A549 (cell line): Measurements from ENCODE around the gene REX1BD. TPM values are rescaled to one million over a fixed set of nuclear protein-coding genes. Genes with fewer than 3 reads are reported as not detected.

Experiments used
- ATAC-seq, 2 experiments: fragments of 200-7000 bp in 1 of 2; fragments of >200 bp in 1 of 2; cut with Nextera tagmentation in 1 of 2; cut with Tn5 transposase in 1 of 2; 3 replicates each; pipeline versions ENCODE4 v1.8.0 to v1.9.1; 2018 to 2020; ENCODE audit warnings: mild to moderate bottlenecking in 1 of 2, moderate library complexity in 1 of 2
- CTCF ChIA-PET: fragments of 300-600 bp; sonication (Branson Sonifier 250); formaldehyde crosslinking; extraction: SDS; loops from one replicate; lab custom pipeline; 2021; ENCODE audit warnings: antibody characterized with exemption, inconsistent platforms; lab: Yijun Ruan, JAX
- POLR2A ChIA-PET: fragments of 350-600 bp; formaldehyde crosslinking; extraction: SDS; loops from one replicate; lab custom pipeline; 2021; ENCODE audit warnings: antibody characterized with exemption, inconsistent platforms; lab: Yijun Ruan, JAX
- DNase-seq, 2 experiments: peaks; one replicate each; pipeline versions ENCODE4 v3.0.0 to v3.0.0-alpha.2; 2011 to 2016; ENCODE audit warnings: low read depth in 1 of 2, low spot score in 1 of 2
- FAIRE-seq: peaks from 2 replicates; lab custom pipeline; 2011; peaks lifted over from hg19 to GRCh38; lab: Jason Lieb, UNC
- H3K27ac ChIP-seq, 2 experiments: fragments of >200 bp; sonication (Bioruptor Twin); formaldehyde crosslinking; 3 replicates each; pipeline ENCODE4 v1.5.1; 2016 to 2017
- H3K4me1 ChIP-seq: fragments of >200 bp; sonication (Bioruptor Twin); formaldehyde crosslinking; 3 replicates; pipeline ENCODE4 v1.6.1; 2016
- H3K4me2 ChIP-seq: fragments of >200 bp; sonication (Bioruptor Twin); formaldehyde crosslinking; 3 replicates; pipeline ENCODE4 v1.6.1; 2016
- H3K4me3 ChIP-seq: fragments of >200 bp; sonication (Bioruptor Twin); formaldehyde crosslinking; 3 replicates; pipeline ENCODE4 v1.5.1; 2016
- H3K9me3 ChIP-seq: fragments of >200 bp; sonication (Bioruptor Twin); formaldehyde crosslinking; 3 replicates; pipeline ENCODE4 v1.6.1; 2016
- CBX8 ChIP-seq: fragments of 200-600 bp; sonication (generic); IDR thresholded peaks from 2 replicates; pipeline ENCODE4 v1.6.1; 2016
- CHD4 ChIP-seq: fragments of 200-600 bp; sonication (generic); IDR thresholded peaks from 2 replicates; pipeline ENCODE4 v1.6.1; 2016; ENCODE audit warnings: antibody characterized with exemption, mild to moderate bottlenecking, borderline replicate concordance
- CTCF ChIP-seq: fragments of >200 bp; sonication (Bioruptor Twin); formaldehyde crosslinking; IDR thresholded peaks from 3 replicates; pipeline ENCODE4 v1.5.1; 2016
- EHF ChIP-seq: fragments of 250-450 bp; sonication (Bioruptor Pico); IDR thresholded peaks from 2 replicates; pipeline ENCODE4 v1.5.0; 2020; ENCODE audit warnings: mild to moderate bottlenecking
- EP300 ChIP-seq, 2 experiments: fragments of >200 bp; sonication (Bioruptor Twin); formaldehyde crosslinking; IDR thresholded peaks; 2 replicates in 1 of 2; 3 replicates in 1 of 2; pipeline ENCODE4 v1.6.1; 2016 to 2017
- JUN ChIP-seq, 2 experiments: fragments of >200 bp; sonication (Bioruptor Twin); formaldehyde crosslinking; IDR thresholded peaks; 2 replicates in 1 of 2; 3 replicates in 1 of 2; pipeline ENCODE4 v1.6.1; 2016 to 2017
- JUNB ChIP-seq: fragments of >200 bp; sonication (Bioruptor Twin); formaldehyde crosslinking; IDR thresholded peaks from 2 replicates; pipeline ENCODE4 v1.6.1; 2016
- KDM5A ChIP-seq: fragments of 200-600 bp; sonication (generic); IDR thresholded peaks from 2 replicates; pipeline ENCODE4 v1.6.1; 2016; ENCODE audit warnings: antibody characterized with exemption, mild to moderate bottlenecking
- MAFK ChIP-seq: fragments of 450-650 bp; IDR thresholded peaks from 2 replicates; pipeline ENCODE4 v1.6.1; 2014; ENCODE audit not compliant: partially characterized antibody
- MAX ChIP-seq: IDR thresholded peaks from 2 replicates; pipeline ENCODE4 v1.6.1; 2012
- POLR2A ChIP-seq: IDR thresholded peaks from 2 replicates; pipeline ENCODE4 v1.6.1; 2012; ENCODE audit warnings: mild to moderate bottlenecking, low read length
- POLR2AphosphoS2 ChIP-seq: conservative IDR thresholded peaks from 2 replicates; pipeline ENCODE4 v1.6.1; 2012; ENCODE audit warnings: low read length, improper control_type of control experiment, inconsistent platforms
- RAD21 ChIP-seq, 2 experiments: fragments of >200 bp in 1 of 2; sonication (Bioruptor Twin) in 1 of 2; formaldehyde crosslinking in 1 of 2; IDR thresholded peaks in 1 of 2; conservative IDR thresholded peaks in 1 of 2; 2 replicates in 1 of 2; 3 replicates in 1 of 2; pipeline ENCODE4 v1.6.1; 2012 to 2018; ENCODE audit warnings: inconsistent platforms in 1 of 2
- SMC3 ChIP-seq: fragments of >200 bp; sonication (Bioruptor Twin); formaldehyde crosslinking; IDR thresholded peaks from 3 replicates; pipeline ENCODE4 v1.6.1; 2018; ENCODE audit warnings: inconsistent platforms
- ZSCAN20 ChIP-seq: fragments of 250-450 bp; sonication (Bioruptor Pico); IDR thresholded peaks from 2 replicates; pipeline ENCODE4 v1.8.0; 2022; ENCODE audit warnings: mild to moderate bottlenecking, moderate library complexity
- WGBS: methylation state at CpG from one replicate; pipeline ENCODE4 v1.1.6; 2017; ENCODE audit errors: missing lambda C conversion rate; 5-methylcytosine and 5-hydroxymethylcytosine counted together
- polyA plus RNA-seq, 4 experiments: library from polyadenylated mRNA; depleted of rRNA in 3 of 4; stranded (reverse); fragments of >200 nt; fragmentation: RNase III in 1 of 4; extraction: RNeasy Plus Mini Kit Qiagen cat#74134 plus additional on column Dnase treatment in 1 of 4; gene quantifications; 2 replicates in 3 of 4; 3 replicates in 1 of 4; pipeline ENCODE4 v1.2.3, GENCODE V29; 2011 to 2017
- TF ChIP-seq, protein P1 (sequence below): IDR thresholded peaks from 2 replicates; pipeline ENCODE4 v1.6.1; 2012
- TF ChIP-seq, protein P2 (sequence below): fragments of 200-600 bp; sonication (generic); IDR thresholded peaks from 2 replicates; pipeline ENCODE4 v1.6.1; 2016; ENCODE audit warnings: antibody characterized with exemption, mild to moderate bottlenecking, moderate library complexity
- TF ChIP-seq, protein P3 (sequence below): fragments of >200 bp; sonication (Bioruptor Twin); formaldehyde crosslinking; IDR thresholded peaks from 2 replicates; pipeline ENCODE4 v1.6.1; 2016
- TF ChIP-seq, protein P4 (sequence below): fragments of 150-350 bp; IDR thresholded peaks from 2 replicates; pipeline ENCODE4 v1.6.1; 2014; ENCODE audit warnings: low read depth, mild to moderate bottlenecking, low read length
- TF ChIP-seq, protein P5 (sequence below): fragments of 250-450 bp; sonication (Bioruptor Pico); IDR thresholded peaks from 2 replicates; pipeline ENCODE4 v1.5.0; 2021; ENCODE audit warnings: mild to moderate bottlenecking, moderate library complexity, borderline replicate concordance

Gene REX1BD
- polyA plus RNA-seq, 2 of the 4 experiments (the other 2 are of a cell fraction) = 23.1 to 47.3 TPM

- POLR2A ChIA-PET = no interaction called here
- TF ChIP-seq POLR2AphosphoS2 (no peak), RAD21 (conservative IDR thresholded peaks at IDR 0.05 in 1 of 2, IDR thresholded peaks at IDR 0.05 in 1 of 2) (peak; percentile 56 to 67), CBX8 (no peak), SMC3 (peak; percentile 75), ZSCAN20 (CRISPR knock-in tag) (no peak), MAX (no peak), JUNB (no peak), JUN (IDR thresholded peaks at IDR 0.05) (0 out of 5 replicates have a peak, but pooled peaks of 1 of the 2 experiments have one; percentile 19), CTCF (peak; percentile 70)
- TF ChIP-seq, protein P1, sequence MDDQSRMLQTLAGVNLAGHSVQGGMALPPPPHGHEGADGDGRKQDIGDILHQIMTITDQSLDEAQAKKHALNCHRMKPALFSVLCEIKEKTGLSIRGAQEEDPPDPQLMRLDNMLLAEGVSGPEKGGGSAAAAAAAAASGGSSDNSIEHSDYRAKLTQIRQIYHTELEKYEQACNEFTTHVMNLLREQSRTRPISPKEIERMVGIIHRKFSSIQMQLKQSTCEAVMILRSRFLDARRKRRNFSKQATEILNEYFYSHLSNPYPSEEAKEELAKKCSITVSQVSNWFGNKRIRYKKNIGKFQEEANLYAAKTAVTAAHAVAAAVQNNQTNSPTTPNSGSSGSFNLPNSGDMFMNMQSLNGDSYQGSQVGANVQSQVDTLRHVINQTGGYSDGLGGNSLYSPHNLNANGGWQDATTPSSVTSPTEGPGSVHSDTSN = no peak
- TF ChIP-seq, protein P2, sequence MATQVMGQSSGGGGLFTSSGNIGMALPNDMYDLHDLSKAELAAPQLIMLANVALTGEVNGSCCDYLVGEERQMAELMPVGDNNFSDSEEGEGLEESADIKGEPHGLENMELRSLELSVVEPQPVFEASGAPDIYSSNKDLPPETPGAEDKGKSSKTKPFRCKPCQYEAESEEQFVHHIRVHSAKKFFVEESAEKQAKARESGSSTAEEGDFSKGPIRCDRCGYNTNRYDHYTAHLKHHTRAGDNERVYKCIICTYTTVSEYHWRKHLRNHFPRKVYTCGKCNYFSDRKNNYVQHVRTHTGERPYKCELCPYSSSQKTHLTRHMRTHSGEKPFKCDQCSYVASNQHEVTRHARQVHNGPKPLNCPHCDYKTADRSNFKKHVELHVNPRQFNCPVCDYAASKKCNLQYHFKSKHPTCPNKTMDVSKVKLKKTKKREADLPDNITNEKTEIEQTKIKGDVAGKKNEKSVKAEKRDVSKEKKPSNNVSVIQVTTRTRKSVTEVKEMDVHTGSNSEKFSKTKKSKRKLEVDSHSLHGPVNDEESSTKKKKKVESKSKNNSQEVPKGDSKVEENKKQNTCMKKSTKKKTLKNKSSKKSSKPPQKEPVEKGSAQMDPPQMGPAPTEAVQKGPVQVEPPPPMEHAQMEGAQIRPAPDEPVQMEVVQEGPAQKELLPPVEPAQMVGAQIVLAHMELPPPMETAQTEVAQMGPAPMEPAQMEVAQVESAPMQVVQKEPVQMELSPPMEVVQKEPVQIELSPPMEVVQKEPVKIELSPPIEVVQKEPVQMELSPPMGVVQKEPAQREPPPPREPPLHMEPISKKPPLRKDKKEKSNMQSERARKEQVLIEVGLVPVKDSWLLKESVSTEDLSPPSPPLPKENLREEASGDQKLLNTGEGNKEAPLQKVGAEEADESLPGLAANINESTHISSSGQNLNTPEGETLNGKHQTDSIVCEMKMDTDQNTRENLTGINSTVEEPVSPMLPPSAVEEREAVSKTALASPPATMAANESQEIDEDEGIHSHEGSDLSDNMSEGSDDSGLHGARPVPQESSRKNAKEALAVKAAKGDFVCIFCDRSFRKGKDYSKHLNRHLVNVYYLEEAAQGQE = no peak
- TF ChIP-seq, all 56 proteins: peak for 4
- Histone ChIP-seq H3K4me3 (peak overlapping the region; percentile 29; the same call in 2 of the 3 replicates), H3K9me3 (no peaks in the 10 kb centered on the region), H3K4me2 (peak overlapping the region; percentile 82), H3K27ac (peak overlapping the region; percentile 66 to 84), H3K4me1 (peaks cover 9% of the 10 kb centered on the region; the same call in 1 of the 3 replicates)
- DNase-seq (peak; percentile 44 to 57), FAIRE-seq (no peak), ATAC-seq (peak; percentile 25 to 52; a peak in 5 of 6 replicates)
- WGBS = 24% methylated on average over 6 of the region's 54 CpGs
- CTCF ChIA-PET = interaction anchor here (0.7 to 5.2 kb wide), 29 partner anchors 9 to 269 kb away, joined by 3 to 46 read pairs (median 4); partner anchors contain the start of genes CRLF1, TMEM59L and UBA52
These were observed 5.7 kb downstream of the REX1BD start for GRCh38 chr19:18594096-18594823.

- ChIA-PET POLR2A (no interaction called here), CTCF (interaction anchor here (0.9 to 5.2 kb wide), 15 partner anchors 9 to 269 kb away, joined by 3 to 46 read pairs (median 6); partner anchors contain the start of gene CRLF1)
- no peak for ATAC-seq
- no peak for FAIRE-seq
- Histone ChIP-seq H3K27ac (peak overlapping the region; percentile 66 to 84), H3K4me2 (peak overlapping the region; percentile 82), H3K9me3 (no peaks in the 10 kb centered on the region), H3K4me3 (peak overlapping the region; percentile 29; the same call in 2 of the 3 replicates), H3K4me1 (peaks cover 9% of the 10 kb centered on the region; the same call in 1 of the 3 replicates)
- no peak for DNase-seq
- 79% methylated on average over 10 of the region's 26 CpGs for WGBS
- TF ChIP-seq, protein P3, sequence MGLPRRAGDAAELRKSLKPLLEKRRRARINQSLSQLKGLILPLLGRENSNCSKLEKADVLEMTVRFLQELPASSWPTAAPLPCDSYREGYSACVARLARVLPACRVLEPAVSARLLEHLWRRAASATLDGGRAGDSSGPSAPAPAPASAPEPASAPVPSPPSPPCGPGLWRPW = no peak
- no peak for TF ChIP-seq EP300 (IDR thresholded peaks at IDR 0.05)
- no peak for TF ChIP-seq KDM5A
- no peak for TF ChIP-seq MAFK
- TF ChIP-seq, protein P4, sequence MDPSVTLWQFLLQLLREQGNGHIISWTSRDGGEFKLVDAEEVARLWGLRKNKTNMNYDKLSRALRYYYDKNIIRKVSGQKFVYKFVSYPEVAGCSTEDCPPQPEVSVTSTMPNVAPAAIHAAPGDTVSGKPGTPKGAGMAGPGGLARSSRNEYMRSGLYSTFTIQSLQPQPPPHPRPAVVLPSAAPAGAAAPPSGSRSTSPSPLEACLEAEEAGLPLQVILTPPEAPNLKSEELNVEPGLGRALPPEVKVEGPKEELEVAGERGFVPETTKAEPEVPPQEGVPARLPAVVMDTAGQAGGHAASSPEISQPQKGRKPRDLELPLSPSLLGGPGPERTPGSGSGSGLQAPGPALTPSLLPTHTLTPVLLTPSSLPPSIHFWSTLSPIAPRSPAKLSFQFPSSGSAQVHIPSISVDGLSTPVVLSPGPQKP = no peak
- no peak for TF ChIP-seq CHD4
- TF ChIP-seq POLR2A = no peak
- TF ChIP-seq, protein P2 = no peak
- no peak for TF ChIP-seq EHF
- TF ChIP-seq, protein P5, sequence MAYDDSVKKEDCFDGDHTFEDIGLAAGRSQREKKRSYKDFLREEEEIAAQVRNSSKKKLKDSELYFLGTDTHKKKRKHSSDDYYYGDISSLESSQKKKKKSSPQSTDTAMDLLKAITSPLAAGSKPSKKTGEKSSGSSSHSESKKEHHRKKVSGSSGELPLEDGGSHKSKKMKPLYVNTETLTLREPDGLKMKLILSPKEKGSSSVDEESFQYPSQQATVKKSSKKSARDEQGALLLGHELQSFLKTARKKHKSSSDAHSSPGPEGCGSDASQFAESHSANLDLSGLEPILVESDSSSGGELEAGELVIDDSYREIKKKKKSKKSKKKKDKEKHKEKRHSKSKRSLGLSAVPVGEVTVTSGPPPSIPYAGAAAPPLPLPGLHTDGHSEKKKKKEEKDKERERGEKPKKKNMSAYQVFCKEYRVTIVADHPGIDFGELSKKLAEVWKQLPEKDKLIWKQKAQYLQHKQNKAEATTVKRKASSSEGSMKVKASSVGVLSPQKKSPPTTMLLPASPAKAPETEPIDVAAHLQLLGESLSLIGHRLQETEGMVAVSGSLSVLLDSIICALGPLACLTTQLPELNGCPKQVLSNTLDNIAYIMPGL (CRISPR knock-in tag) = no peak
These were observed 6.3 kb downstream of the REX1BD start for GRCh38 chr19:18594824-18595373.
